HT-29 (cell line): ENCODE data around the gene TFAP2C. TPM values are rescaled to one million over a fixed set of nuclear protein-coding genes. Genes with fewer than 3 reads are reported as not detected.

Source experiments
- DNase-seq: peaks from one replicate; pipeline ENCODE4 v3.0.0-alpha.2; 2015; ENCODE audit warnings: low spot score
- total RNA-seq: library from RNA; depleted of rRNA; stranded (reverse); fragments of >200 nt; shearing (Covaris generic); gene quantifications from 2 replicates; pipeline ENCODE4 v1.2.3, GENCODE V29; 2014; rRNA removed

Gene TFAP2C
- total RNA-seq: 0.16 TPM in 1 of 2 replicates, not detected in the other

DNA sequence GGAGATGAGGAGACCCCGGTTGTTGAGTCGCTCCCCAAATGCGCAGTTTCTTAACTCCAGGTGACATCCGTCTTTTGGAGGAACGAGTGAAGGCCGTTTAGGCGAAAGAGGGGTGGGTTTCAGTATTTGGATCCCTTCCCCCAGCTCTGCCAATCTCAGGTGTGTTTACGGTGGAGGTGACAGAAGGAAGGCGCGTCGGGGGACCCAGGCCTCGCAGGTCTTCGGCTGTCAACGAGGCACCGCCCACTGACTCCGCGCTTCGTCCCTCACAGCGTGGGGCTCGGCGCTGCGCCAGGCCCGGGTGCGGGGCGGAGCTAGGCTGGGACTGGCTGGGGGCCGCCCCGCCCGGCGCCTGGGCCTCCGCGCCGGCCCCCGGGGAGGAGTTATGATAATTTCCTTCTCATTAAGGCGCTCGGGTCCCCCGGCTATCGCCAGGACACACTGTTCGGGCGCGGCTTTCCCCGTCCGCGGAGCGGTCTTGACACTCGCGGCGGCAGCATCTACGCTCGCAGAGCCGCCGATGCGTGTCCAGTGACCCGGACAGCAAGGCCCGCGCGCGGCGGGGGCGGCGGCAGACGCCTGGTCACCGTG lies at the start of gene TFAP2C:
TSS of gene TFAP2C (plus strand) at position 434 of the 591 bp plus-strand sequence. CDS start 239 bp downstream, outside the sequence.
- peak; percentile 48 for DNase-seq

GRCh38 chr20:56580226-56580625 lies 48.9 kb upstream of the TFAP2C start:
- DNase-seq: no peak

- no peak for DNase-seq
Observed at GRCh38 chr20:56581701-56582100, 47.4 kb upstream of the TFAP2C start.

- DNase-seq: no peak
Observed at GRCh38 chr20:56582542-56582941, 46.6 kb upstream of the TFAP2C start.

GRCh38 chr20:56584916-56585315 lies 44.2 kb upstream of the TFAP2C start:
- no peak for DNase-seq

DNA sequence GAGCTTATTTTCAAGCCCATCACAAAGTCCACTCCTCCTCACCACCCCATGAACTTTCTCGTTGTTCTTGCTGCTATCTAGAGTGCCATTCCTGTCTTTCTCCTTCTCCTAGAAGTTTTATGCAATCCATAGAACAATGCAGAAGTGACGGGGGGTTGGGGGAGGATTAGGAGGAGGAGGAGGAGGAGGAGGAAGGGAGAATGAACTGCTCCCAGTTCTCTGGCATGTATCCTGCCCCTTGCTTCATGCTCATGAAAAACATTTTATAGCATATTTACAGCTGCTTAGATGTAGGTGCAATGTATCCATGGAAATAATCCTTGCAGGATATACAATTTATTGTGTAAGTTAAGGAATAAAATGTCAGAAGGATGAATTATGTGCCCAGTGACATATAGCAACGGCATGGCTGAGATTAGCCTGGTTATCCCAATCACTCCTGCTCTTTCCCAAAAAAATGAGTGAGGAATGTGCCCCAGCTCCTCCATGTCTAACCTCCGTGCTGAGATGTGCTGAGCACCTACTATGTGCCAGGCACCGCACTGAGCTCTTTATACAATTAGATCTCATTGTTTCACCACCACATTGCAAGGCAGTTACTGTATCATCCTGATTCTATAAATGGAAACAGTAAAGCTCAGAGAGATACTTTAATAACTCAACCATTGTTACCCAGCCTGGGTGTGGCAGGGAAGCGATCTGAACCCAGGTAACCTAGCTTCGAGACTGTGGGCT lies 41.6 kb upstream of the TFAP2C start:
- no peak for DNase-seq

DNA sequence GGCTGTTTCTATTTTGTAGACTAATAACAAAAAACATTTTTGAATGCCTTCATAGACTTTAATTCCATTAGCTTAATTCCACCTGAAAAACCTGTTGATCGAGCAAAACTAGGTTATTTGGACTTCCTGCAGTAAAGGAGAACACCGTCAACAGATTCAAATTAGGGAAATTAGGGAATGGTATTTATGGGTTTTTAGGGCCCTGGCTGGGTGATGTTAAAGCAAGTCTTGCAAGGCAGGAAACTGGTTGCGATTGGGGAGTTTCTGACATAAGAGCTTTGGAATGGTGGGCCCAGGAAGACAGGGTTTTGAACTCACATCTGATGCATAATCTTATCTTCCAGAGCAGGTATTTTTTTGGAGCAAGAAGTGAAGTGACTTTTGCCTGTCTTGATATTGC lies 40.1 kb upstream of the TFAP2C start:
- no peak for DNase-seq

- no peak for DNase-seq
Observed at GRCh38 chr20:56589633-56590032, 39.5 kb upstream of the TFAP2C start.

GRCh38 chr20:56590888-56591287 lies 38.2 kb upstream of the TFAP2C start:
- no peak for DNase-seq

- DNase-seq: no peak
Observed at GRCh38 chr20:56592211-56592610, 36.9 kb upstream of the TFAP2C start.

GRCh38 chr20:56592817-56593216 lies 36.3 kb upstream of the TFAP2C start:
- DNase-seq: no peak

DNA sequence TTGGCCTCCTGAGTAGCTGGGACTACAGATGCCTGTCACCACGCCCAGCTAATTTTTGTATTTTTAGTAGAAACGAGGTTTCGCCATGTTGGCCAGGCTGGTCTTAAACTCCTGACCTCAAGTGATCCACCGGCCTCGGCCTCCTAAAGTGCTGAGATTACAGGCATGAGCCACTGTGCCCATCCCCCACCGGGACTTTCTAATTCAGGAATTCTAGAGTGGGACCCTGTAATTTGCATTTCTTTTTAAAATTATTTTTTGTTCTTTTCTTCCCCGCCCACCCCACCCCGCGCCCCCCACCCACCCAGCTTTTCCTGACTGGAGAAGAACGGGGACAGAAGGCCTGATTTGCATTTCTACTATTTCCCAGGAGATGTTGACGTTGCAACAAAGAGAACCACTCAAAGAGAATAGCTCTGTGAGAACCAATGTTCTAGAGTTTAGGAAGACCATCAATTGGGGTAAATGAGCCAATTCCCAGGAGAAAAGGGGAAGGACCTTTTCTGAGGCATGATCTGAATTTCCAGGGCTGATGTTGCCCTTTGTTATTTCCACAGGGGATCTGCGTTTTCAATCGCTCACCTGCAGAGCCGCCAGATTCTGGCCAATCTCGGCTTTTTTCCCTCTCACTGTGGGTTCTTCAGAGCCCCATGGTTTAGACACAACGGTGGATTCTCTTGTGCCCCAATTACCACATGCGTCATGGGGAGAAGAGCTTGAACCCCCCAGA lies 33.2 kb upstream of the TFAP2C start:
- no peak for DNase-seq

- no peak for DNase-seq
Observed at GRCh38 chr20:56601166-56601565, 27.9 kb upstream of the TFAP2C start.

DNA sequence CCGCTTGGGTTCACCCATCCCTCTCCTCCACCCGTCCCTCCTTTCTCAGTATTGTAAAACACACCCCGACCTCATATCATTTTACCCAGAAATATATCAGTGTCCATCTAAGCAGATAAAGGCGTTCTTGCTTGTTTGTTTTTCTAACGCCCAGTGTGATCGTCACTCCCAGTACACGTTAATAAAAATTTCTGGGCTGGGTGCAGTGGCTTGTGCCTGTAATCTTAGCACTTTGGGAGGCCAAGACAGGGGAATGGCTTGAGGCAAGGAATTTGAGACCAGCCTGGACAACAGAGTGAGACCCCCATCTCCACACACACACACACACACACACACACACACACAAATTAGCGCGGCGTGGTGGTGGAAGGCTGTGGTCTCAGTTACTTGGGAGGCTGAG lies 24.4 kb upstream of the TFAP2C start:
- DNase-seq: no peak

DNA sequence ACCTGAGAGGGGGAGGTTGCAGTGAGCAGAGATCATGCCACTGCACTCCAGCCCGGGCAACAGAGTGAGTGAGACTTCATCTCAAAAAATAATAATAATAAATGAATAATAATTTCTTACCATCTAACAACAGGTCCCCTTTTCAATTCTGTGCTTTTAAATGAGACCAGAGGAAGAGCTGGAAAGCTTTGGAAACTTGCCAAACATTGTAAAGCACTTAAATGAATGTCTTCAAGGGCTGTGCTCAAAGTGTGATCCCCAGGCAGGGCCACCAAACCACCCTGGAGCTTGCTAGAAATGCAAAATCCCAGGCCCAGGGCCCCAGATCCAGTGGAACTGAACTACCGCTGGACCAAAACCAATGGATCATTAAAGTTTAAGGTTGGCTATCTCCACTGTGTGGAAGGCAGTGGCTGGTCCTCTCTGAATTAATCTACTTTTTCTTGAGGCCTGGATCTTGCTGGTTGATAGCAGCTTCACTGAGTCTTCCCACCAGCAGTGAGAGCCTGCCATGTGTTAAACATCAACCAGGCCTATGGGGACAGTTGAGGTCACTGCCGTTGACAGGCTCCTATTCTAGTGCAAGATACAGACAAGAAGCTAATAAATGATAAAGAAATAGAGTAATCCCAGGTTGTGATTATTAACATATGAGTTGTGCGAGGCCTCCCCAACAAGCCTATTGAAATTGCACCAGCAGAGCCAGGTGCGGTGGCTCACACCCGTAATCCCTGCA lies 23.7 kb upstream of the TFAP2C start:
- DNase-seq: peak; percentile 23

DNA sequence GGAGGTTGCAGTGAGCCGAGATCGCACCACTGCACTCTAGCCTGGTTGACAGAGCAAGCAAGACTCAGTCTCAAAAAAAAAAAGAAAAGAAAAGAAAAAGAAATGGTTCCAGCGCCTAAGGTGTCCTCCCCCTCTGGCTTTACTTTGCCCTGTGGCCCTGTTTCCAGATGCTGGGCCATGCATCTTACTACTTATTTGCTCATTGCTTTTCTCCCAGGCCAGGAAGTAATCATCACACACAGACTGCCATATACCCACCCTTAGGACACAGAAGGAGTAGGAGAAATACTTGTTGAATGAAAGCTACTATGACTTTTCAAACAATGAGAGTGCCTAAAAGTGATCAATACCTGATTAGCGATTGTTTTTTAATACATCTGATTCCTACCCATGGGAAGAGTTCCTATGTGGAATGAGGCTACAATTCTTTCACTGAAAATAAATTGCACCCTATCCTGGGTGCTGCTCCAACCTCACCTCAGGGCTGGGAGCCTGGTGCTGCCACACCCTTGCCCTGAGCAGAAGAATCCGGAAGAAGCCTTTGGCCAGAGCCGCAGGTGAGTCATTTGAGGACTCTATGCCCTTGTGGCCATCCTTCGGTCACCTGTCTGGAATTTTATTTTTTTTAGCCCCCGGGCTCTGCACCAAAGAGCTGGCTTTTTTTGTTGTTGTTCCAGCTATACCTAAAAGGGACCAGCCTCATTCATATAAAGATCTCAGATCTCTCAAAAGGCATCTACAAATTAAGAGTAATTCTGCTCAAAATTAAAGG lies 22.7 kb upstream of the TFAP2C start:
- peak; percentile 79 for DNase-seq

- no peak for DNase-seq
Observed at GRCh38 chr20:56607061-56607704, 21.9 kb upstream of the TFAP2C start.

GRCh38 chr20:56608376-56608775 lies 20.7 kb upstream of the TFAP2C start:
- DNase-seq: no peak

DNA sequence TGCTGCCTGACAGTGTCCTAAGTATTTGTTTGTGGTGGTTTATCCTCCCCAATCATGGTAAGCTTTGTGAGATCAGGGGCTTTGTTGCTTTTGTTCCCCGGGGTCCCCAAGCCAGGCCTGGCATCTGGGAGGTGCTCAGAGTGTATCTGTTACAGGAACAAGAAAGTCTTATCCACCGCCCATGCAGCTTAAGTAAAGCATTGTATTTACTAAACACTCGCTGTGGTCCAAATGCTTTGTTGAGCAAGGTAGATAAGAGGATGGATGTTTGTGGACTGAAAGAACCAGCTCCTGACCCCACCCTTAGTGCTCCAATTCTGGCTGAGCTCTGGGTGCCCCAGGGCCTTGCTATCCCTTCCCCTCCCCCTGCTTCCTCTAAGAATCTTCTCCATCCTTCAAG lies 19.8 kb upstream of the TFAP2C start:
- DNase-seq: no peak

- no peak for DNase-seq
Observed at GRCh38 chr20:56610098-56610497, 19.0 kb upstream of the TFAP2C start.

GRCh38 chr20:56614196-56614595 lies 14.9 kb upstream of the TFAP2C start:
- DNase-seq: no peak
